ENCODE results near the gene HOMER2.

- TF ChIP-seq CTCF (IDR thresholded peaks at IDR 0.05), result no peak
- no peak for TF ChIP-seq POLR2AphosphoS5 (IDR thresholded peaks at IDR 0.05)
- no peak for TF ChIP-seq POLR2A (IDR thresholded peaks at IDR 0.05)
These were observed 51.9 kb downstream of the HOMER2 start for GRCh38 chr15:82900511-82901060.
